ENCODE data around the gene MC5R.

Gene MC5R

GRCh38 chr18:13823707-13824395, at the start of gene MC5R:
TSS of gene MC5R (plus strand) at chr18:13824149. CDS start at chr18:13825766, 1,617 bp downstream.
- DNase-seq: no peak

GRCh38 chr18:13775058-13775457, 48.9 kb upstream of the MC5R start:
- no peak for DNase-seq

- DNase-seq: no peak
Observed at GRCh38 chr18:13791181-13791580, 32.8 kb upstream of the MC5R start.

GRCh38 chr18:13793819-13794218, 30.1 kb upstream of the MC5R start:
- no peak for DNase-seq

GRCh38 chr18:13796515-13796914, 27.4 kb upstream of the MC5R start:
- DNase-seq: no peak

GRCh38 chr18:13797157-13797611, 26.8 kb upstream of the MC5R start:
- DNase-seq: no peak

- no peak for DNase-seq
Observed at GRCh38 chr18:13799396-13799795, 24.6 kb upstream of the MC5R start.

- DNase-seq: no peak
Observed at GRCh38 chr18:13800505-13801259, 23.3 kb upstream of the MC5R start.

- DNase-seq: no peak
Observed at GRCh38 chr18:13801260-13801601, 22.7 kb upstream of the MC5R start.

- DNase-seq: no peak
Observed at GRCh38 chr18:13804305-13804704, 19.6 kb upstream of the MC5R start.

GRCh38 chr18:13808294-13809042, 15.5 kb upstream of the MC5R start:
- no peak for DNase-seq

GRCh38 chr18:13809043-13809430, 14.9 kb upstream of the MC5R start:
- no peak for DNase-seq

- DNase-seq: no peak
Observed at GRCh38 chr18:13809531-13810255, 14.3 kb upstream of the MC5R start.

- no peak for DNase-seq
Observed at GRCh38 chr18:13810950-13811485, 12.9 kb upstream of the MC5R start.

GRCh38 chr18:13811993-13812392, 12.0 kb upstream of the MC5R start:
- no peak for DNase-seq

- no peak for DNase-seq
Observed at GRCh38 chr18:13813271-13813849, 10.6 kb upstream of the MC5R start.

GRCh38 chr18:13826209-13826608, 2.3 kb downstream of the MC5R start:
- DNase-seq: no peak

GRCh38 chr18:13831864-13832508, 8.0 kb downstream of the MC5R start:
- no peak for DNase-seq

GRCh38 chr18:13834496-13835015, 10.6 kb downstream of the MC5R start:
- DNase-seq: no peak

GRCh38 chr18:13835202-13835601, 11.3 kb downstream of the MC5R start:
- no peak for DNase-seq

- no peak for DNase-seq
Observed at GRCh38 chr18:13836559-13836958, 12.6 kb downstream of the MC5R start.

- DNase-seq: no peak
Observed at GRCh38 chr18:13849791-13850190, 25.8 kb downstream of the MC5R start.
